NB4 (cell line): ENCODE data around the gene TACC3.
A peak's percentile ranks its signal among the peaks of the same experiment; 100 is the strongest.

ENCODE experiments used
- DNase-seq: peaks from one replicate; pipeline ENCODE4 v3.0.0; 2010; ENCODE audit warnings: low read depth
- H3K4me3 ChIP-seq: one replicate; pipeline ENCODE4 v1.5.1; 2011; ENCODE audit warnings: mild to moderate bottlenecking, low read depth, low read length, moderate library complexity
- MYC ChIP-seq: IDR thresholded peaks from 2 replicates; pipeline ENCODE4 v1.6.1; 2011; ENCODE audit warnings: low read depth, low read length
- POLR2A ChIP-seq: IDR thresholded peaks from 2 replicates; pipeline ENCODE4 v1.6.1; 2011; ENCODE audit warnings: mild to moderate bottlenecking; ENCODE audit not compliant: insufficient read length; ENCODE audit errors: extremely low read depth
- TF ChIP-seq, protein P1 (sequence below): IDR thresholded peaks from one replicate; pipeline ENCODE4 v1.5.1; 2012; ENCODE audit warnings: low read depth, low read length
- TF ChIP-seq, protein P2 (sequence below): IDR thresholded peaks from 2 replicates; pipeline ENCODE4 v1.6.1; 2011; ENCODE audit warnings: low read depth, low read length

Gene TACC3

DNA sequence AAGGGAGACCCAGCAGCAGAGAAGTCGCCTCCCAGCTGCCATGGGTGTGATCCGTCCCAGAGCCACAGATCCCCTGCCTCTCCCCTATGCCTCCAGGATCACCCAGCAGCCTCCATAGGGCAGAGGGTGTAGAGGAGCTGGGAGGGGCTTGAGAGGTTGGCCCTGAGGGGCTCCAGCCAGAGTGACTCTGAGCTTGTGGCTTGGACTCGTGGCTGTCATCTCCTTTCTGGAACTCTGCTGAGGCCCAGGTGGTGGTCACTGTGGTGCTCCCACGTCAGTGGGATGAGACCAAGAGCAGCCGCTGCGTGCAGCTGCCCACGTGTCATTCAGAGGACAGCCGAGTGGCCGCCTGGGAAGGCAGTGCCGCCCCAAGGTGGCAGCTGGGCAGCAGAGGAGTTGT, 4.2 kb downstream of the TACC3 start:
- TF ChIP-seq, protein P1, sequence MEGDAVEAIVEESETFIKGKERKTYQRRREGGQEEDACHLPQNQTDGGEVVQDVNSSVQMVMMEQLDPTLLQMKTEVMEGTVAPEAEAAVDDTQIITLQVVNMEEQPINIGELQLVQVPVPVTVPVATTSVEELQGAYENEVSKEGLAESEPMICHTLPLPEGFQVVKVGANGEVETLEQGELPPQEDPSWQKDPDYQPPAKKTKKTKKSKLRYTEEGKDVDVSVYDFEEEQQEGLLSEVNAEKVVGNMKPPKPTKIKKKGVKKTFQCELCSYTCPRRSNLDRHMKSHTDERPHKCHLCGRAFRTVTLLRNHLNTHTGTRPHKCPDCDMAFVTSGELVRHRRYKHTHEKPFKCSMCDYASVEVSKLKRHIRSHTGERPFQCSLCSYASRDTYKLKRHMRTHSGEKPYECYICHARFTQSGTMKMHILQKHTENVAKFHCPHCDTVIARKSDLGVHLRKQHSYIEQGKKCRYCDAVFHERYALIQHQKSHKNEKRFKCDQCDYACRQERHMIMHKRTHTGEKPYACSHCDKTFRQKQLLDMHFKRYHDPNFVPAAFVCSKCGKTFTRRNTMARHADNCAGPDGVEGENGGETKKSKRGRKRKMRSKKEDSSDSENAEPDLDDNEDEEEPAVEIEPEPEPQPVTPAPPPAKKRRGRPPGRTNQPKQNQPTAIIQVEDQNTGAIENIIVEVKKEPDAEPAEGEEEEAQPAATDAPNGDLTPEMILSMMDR = no peak
- H3K4me3 ChIP-seq = no peak overlapping the region
- DNase-seq = no peak

DNA sequence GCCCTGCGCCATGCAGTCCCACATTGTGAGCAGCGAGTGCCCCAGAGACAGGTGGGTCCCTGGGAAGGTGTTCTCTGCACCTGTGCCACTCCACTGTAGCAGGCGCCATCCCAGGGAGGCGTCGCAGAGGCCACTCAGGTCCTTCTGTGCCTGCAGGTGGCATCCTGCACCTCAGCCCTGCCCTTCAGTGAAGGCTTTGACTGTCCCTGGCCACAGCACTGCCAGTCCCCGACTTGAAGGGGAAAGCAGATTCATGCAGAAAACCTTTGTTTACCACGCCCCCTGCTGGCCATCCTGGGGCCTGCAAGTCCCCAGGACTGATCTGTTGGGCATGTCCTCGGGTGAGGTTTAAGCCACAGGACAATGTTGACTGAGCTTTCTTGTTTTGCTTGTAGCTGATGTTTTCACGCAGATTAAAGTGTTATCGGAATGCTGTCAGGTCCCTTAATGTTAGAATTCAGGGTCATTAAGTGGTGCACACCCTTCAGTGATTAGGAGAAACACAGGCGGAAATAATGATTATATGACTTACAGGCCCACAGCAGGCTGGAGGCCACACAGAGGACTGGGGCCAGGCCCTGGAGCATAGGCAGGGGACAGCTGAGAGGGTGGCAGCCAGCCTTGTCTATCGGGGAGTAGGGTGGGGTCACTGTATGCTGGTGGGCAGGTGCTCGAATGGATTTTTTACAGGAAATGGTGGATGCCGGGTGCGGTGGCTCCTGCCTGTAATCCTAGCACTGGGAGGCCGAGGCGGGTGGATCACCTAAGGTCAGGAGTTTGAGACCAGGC, 5.0 kb downstream of the TACC3 start:
- DNase-seq = peak; percentile 93
- no peak overlapping the region for H3K4me3 ChIP-seq
- TF ChIP-seq POLR2A (no peak), MYC (no peak)
- TF ChIP-seq, protein P1 = peak; percentile 100
- TF ChIP-seq, protein P2, sequence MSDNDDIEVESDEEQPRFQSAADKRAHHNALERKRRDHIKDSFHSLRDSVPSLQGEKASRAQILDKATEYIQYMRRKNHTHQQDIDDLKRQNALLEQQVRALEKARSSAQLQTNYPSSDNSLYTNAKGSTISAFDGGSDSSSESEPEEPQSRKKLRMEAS = no peak; the same call in 1 of the 2 replicates

DNA sequence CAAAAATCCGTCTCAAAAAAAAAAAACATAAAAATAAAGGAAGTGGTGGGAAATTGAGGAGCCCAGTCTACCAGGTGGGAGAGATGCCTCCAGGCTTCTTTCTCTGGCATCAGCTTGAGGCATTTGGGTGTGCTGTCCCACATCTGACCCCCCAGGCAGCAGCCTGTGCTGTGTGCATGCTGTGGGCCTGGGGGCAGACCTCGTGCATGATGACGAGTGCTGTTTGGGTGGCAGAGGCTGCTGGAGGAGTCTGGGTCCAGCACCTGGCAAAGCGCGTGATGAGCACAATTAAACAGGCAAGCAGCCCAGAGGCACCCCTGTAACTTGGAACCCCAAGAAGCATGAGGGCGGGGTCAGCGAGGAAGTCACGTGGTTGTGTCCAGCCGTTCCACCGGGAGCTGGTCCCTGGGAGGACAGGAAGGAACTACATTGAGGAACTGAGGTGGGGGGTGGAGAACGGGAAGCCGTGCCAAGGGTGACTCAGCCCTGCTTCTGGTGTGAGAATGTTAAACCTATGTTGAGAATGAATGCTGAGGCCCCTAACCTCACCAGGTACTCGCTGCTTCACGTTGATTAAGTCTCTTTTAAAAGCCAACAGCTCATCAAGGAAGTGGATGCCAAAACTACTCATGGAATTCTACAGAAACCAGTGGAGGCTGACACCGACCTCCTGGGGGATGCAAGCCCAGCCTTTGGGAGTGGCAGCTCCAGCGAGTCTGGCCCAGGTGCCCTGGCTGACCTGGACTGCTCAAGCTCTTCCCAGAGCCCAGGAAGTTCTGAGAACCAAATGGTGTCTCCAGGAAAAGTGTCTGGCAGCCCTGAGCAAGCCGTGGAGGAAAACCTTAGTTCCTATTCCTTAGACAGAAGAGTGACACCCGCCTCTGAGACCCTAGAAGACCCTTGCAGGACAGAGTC, 6.1 kb downstream of the TACC3 start:
- TF ChIP-seq, protein P2 = peak; percentile 81
- no peak for TF ChIP-seq MYC
- no peak overlapping the region for H3K4me3 ChIP-seq
- peak; percentile 82 for DNase-seq

DNA sequence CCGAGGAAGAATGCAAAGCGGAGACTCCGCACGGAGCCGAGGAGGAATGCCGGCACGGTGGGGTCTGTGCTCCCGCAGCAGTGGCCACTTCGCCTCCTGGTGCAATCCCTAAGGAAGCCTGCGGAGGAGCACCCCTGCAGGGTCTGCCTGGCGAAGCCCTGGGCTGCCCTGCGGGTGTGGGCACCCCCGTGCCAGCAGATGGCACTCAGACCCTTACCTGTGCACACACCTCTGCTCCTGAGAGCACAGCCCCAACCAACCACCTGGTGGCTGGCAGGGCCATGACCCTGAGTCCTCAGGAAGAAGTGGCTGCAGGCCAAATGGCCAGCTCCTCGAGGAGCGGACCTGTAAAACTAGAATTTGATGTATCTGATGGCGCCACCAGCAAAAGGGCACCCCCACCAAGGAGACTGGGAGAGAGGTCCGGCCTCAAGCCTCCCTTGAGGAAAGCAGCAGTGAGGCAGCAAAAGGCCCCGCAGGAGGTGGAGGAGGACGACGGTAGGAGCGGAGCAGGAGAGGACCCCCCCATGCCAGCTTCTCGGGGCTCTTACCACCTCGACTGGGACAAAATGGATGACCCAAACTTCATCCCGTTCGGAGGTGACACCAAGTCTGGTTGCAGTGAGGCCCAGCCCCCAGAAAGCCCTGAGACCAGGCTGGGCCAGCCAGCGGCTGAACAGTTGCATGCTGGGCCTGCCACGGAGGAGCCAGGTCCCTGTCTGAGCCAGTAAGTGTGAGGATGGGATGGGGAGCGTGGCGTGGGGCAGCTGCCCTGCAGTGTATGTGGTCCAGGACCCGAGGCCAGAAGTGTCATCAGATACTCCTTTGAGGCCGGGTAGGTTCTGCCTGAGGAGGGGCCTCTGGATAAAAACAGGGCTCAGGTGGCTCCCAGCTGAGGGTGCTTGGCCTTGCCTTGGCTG, 7.0 kb downstream of the TACC3 start:
- TF ChIP-seq MYC = no peak
- TF ChIP-seq, protein P2 = no peak
- TF ChIP-seq POLR2A = no peak
- TF ChIP-seq, protein P1 = no peak
- DNase-seq = no peak
- no peak overlapping the region for H3K4me3 ChIP-seq

DNA sequence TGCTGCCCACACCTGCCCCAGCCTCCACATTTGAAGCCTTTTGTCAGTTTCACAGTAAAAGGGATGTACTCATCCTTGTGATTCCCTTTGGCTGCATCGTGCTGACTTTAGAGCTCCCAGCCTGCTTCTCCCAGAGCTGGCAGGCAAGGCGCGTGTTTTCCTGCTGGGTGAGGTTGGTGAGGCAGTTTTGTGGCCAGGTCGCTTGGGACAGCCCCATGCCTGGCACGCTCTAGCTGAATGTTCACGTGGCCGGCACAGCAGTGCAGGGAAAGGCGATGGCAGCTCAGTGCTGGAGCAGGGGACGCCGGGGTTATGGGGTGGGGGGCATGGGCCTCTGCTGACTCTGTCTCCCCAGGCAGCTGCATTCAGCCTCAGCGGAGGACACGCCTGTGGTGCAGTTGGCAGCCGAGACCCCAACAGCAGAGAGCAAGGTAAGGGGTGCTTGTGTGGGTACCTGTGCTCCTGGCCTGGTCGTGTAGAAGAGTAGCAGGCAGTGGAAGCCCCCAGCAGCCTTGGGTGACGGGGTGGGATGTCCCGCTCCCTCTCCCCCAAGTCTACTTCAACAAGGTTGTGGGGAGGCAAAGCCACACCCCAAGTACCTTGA, 9.3 kb downstream of the TACC3 start:
- TF ChIP-seq POLR2A (no peak), MYC (no peak)
- TF ChIP-seq, protein P1 = no peak
- TF ChIP-seq, protein P2 = no peak
- DNase-seq = no peak

More for the DNA sequence above, 9.3 kb downstream of the TACC3 start:
- no peak overlapping the region for H3K4me3 ChIP-seq
